Measurements from ENCODE around the gene C1orf35.
A peak's percentile ranks its signal among the peaks of the same experiment; 100 is the strongest.

The C1orf35 gene

DNA sequence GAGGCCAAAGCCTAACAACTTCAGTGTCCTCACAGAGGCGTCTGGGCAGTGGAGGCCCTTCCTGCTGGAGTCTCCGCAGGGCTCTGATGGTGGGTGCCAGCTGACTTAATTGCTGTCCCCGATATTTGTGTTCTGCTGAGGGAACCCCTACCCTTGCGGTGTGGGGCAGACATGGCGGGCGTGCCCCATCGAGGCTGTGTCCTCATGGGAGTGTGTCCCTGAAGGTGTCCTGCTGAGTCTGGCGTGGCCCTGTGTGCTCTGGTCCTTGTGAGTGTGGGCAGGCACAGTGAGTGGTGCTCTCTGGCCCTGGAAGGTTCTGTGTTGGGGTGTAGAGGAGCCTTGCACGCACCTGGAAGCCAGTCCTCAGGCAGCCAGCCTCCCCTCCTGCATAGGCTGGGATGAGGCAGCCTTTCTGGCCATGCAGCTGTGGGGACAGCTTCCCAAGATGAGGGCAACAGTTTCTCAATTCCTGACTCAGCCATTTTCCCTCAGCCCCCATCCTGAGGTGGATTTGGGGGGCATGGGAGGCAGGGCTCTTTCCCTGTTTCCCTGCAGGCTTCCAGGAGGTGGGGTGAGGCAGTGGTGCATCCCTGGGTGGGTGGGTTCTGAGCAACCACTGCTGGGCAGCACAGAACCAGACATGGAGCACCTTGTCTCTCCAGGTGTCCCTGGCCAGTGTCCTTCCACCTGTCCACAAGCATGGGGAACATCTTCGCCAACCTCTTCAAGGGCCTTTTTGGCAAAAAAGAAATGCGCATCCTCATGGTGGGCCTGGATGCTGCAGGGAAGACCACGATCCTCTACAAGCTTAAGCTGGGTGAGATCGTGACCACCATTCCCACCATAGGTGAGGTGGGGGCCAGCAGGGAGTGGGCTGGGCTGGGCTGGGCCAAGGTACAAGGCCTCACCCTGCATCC, 6.5 kb downstream of the C1orf35 start:
- TF ChIP-seq MYC (IDR thresholded peaks at IDR 0.05; ENCODE audit: low read depth, low read length) (no peak), POLR2A (IDR thresholded peaks at IDR 0.05; ENCODE audit: extremely low read depth, insufficient read length) (no peak)
- TF ChIP-seq, protein P1, sequence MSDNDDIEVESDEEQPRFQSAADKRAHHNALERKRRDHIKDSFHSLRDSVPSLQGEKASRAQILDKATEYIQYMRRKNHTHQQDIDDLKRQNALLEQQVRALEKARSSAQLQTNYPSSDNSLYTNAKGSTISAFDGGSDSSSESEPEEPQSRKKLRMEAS (IDR thresholded peaks at IDR 0.05; ENCODE audit: low read depth, low read length) = no peak
- TF ChIP-seq, protein P2, sequence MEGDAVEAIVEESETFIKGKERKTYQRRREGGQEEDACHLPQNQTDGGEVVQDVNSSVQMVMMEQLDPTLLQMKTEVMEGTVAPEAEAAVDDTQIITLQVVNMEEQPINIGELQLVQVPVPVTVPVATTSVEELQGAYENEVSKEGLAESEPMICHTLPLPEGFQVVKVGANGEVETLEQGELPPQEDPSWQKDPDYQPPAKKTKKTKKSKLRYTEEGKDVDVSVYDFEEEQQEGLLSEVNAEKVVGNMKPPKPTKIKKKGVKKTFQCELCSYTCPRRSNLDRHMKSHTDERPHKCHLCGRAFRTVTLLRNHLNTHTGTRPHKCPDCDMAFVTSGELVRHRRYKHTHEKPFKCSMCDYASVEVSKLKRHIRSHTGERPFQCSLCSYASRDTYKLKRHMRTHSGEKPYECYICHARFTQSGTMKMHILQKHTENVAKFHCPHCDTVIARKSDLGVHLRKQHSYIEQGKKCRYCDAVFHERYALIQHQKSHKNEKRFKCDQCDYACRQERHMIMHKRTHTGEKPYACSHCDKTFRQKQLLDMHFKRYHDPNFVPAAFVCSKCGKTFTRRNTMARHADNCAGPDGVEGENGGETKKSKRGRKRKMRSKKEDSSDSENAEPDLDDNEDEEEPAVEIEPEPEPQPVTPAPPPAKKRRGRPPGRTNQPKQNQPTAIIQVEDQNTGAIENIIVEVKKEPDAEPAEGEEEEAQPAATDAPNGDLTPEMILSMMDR (IDR thresholded peaks at IDR 0.05; ENCODE audit: low read depth, low read length) = no peak

DNA sequence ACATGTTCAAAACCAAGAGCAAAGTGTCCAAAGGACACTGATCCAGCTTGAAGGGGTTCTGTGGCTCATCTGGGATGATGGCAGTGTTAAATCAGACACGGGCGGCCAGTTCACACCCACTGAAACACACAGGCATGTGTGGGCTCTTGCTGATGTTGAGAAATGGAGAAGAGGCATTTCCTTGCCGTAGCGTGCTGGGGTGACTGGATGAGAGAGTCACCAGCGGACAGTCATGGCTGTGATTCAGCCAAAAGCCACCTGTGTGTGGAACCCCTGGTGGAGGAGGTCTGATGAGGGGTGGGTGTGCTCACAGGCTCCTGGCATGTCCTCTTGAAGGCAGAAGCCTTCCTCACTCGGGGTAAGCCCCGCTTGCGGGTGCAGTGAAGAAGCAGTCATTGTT, 7.2 kb downstream of the C1orf35 start:
- TF ChIP-seq POLR2A (IDR thresholded peaks at IDR 0.05; ENCODE audit: extremely low read depth, insufficient read length) = no peak
- no peak for TF ChIP-seq MYC (IDR thresholded peaks at IDR 0.05; ENCODE audit: low read depth, low read length)
- TF ChIP-seq, protein P1 (IDR thresholded peaks at IDR 0.05; ENCODE audit: low read depth, low read length) = no peak
- peak; percentile 1 for DNase-seq (ENCODE audit: low read depth)
- no peak overlapping the region for H3K4me3 ChIP-seq (ENCODE audit: low read depth, low read length)

More for the DNA sequence above, 6.5 kb downstream of the C1orf35 start:
- no peak overlapping the region for H3K4me3 ChIP-seq (ENCODE audit: low read depth, low read length)
- peak; percentile 1 for DNase-seq (ENCODE audit: low read depth)

DNA sequence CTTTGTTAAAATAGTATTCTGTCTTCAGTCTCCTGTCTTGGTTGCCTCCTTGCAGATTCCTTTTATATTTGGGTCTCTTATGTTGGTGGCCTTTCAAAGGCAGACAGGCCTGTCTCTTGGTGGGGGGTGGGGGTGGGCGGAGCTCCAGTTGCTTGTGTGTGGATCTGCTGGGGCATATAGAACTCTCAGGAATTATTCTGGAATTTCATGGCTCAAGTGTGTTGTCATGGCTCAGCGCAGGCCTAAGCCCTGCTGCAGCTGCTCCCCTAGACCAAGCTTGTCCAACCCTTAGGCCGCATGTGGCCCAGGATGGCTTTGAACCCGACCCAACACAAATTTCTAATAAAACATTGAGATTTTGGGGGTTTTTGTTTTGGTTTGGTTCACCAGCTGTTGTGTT, 8.0 kb downstream of the C1orf35 start:
- TF ChIP-seq MYC (IDR thresholded peaks at IDR 0.05; ENCODE audit: low read depth, low read length) = no peak
- DNase-seq (ENCODE audit: low read depth) = no peak
- no peak overlapping the region for H3K4me3 ChIP-seq (ENCODE audit: low read depth, low read length)

DNA sequence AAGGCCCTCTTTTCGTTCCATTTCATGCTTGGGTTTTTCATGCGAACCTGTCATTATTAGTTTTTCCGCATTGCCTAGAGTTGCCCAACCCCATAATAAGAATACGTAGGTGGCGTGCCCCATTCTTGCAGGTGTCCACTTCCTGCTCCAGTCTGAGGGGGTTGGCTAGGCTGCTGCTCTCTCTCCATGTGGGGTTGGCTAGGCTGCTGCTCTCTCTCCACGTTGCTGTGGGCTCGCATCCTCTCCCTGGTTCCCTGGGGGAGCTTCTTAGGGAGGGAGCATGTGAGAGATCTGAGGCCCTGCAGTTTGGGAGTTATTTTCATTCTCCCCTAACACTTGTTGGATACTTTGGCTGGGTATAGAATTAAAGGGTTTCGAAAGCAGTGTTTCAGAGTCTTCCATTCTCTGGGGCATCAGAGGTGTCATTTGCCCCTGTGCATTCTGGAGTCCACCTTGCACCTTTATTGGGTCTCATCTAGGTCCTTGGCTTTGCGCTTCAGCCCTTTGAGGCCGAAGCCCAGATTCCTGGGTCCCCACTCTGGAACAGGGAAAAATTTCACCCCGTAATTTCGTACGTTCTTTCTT, 8.6 kb downstream of the C1orf35 start:
- peak; percentile 20 for DNase-seq (ENCODE audit: low read depth)
- no peak overlapping the region for H3K4me3 ChIP-seq (ENCODE audit: low read depth, low read length)
- TF ChIP-seq, protein P2 (IDR thresholded peaks at IDR 0.05; ENCODE audit: low read depth, low read length) = no peak
- no peak for TF ChIP-seq POLR2A (IDR thresholded peaks at IDR 0.05; ENCODE audit: extremely low read depth, insufficient read length)
- TF ChIP-seq, protein P1 (IDR thresholded peaks at IDR 0.05; ENCODE audit: low read depth, low read length) = no peak
- TF ChIP-seq MYC (IDR thresholded peaks at IDR 0.05; ENCODE audit: low read depth, low read length) = no peak

DNA sequence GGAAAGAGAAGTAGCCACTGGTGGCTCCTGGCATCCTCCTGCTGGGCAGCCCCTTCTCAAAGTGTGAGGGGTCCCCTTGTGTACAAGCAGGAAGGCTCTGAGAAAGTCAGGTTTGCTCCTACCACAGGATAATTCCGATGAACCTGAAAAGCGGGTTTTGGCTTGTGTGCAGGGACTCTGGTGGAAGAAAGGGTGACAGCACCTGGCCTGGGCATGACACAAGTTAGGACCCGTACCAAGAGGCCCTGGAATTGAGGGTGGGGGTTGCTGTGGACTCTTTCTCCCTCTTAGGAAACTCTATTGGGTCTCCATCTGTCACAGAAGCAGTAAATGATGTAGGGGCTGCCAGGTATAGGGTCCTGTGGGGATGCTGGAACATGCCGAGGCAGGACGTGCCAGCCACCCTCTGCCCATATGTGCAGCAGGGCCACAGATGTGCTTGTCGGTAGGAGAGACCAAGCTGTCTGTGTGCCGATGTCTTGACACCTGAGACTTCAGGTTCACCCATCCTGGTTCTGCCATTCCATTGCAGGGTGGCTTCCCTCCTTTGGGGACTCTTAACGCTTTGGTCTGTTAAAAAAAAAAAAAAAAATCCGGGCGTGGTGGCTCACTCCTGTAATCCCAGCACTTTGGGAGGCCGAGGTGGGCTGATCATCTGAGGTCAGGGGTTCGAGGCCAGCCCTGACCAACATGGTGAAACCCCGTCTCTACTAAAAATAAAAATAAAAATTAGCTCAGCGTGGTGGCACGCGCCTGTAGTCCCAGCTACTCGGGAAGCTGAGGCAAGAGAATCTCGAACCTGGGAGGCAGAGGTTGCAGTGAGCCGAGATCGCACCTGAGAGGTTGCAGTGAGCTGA, 9.8 kb downstream of the C1orf35 start:
- TF ChIP-seq, protein P1 (IDR thresholded peaks at IDR 0.05; ENCODE audit: low read depth, low read length) = no peak
- no peak for TF ChIP-seq MYC (IDR thresholded peaks at IDR 0.05; ENCODE audit: low read depth, low read length)
- TF ChIP-seq, protein P2 (IDR thresholded peaks at IDR 0.05; ENCODE audit: low read depth, low read length) = no peak
- TF ChIP-seq POLR2A (IDR thresholded peaks at IDR 0.05; ENCODE audit: extremely low read depth, insufficient read length) = no peak
- H3K4me3 ChIP-seq (ENCODE audit: low read depth, low read length) = no peak overlapping the region
- DNase-seq (ENCODE audit: low read depth) = no peak

DNA sequence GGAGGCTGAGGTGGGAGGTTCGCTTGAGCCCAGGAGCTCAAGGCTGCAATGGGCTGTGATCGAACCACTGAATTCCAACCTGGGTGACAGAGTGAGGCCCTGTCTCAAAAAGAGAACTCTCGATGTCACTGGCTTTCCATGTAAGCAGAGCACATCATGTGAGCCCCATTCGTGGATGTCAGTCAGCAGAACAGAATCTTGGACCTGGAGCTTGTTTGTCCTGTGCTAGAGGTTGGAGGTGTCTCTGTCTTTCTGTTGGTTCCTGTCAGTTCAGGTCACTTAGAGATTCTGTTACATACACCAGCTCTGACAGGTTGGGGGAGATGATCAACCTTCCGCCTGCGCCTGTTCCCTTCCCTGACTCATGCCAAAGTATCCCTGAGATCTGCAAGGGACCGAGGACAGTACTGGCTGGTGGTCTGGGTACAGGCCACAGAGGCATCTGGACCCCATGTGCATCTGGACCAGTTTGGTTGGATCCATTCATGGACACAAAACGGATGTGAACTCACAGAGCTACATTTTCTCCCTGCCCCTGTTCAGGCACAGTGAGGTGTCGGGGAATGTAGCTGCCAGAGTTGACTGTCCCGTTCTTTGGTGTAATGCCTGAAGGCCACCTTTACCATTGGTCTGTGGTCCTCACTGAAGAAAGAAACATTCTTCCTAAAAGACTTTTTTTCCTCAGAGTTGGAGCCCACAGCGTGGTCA, 10.6 kb downstream of the C1orf35 start:
- no peak for TF ChIP-seq POLR2A (IDR thresholded peaks at IDR 0.05; ENCODE audit: extremely low read depth, insufficient read length)
- TF ChIP-seq, protein P1 (IDR thresholded peaks at IDR 0.05; ENCODE audit: low read depth, low read length) = no peak
- TF ChIP-seq, protein P2 (IDR thresholded peaks at IDR 0.05; ENCODE audit: low read depth, low read length) = no peak
- TF ChIP-seq MYC (IDR thresholded peaks at IDR 0.05; ENCODE audit: low read depth, low read length) = no peak
- DNase-seq (ENCODE audit: low read depth) = no peak
- no peak overlapping the region for H3K4me3 ChIP-seq (ENCODE audit: low read depth, low read length)

Measured in NB4 (cell line).